HFFc6 (cell line): ENCODE measurements around the gene SLC25A45. TPM values are rescaled to one million over a fixed set of nuclear protein-coding genes. Genes with fewer than 3 reads are reported as not detected.

Experiments
- DNase-seq: peaks from one replicate; pipeline ENCODE4 v3.0.0-alpha.2; 2018
- H3K27ac Mint-ChIP-seq: 2 replicates; pipeline ENCODE4 v1.8.0; 2020; ENCODE audit warnings: mild to moderate bottlenecking, mixed read lengths
- H3K27me3 Mint-ChIP-seq: 2 replicates; pipeline ENCODE4 v1.8.0; 2021; ENCODE audit warnings: mild to moderate bottlenecking, moderate library complexity, mixed read lengths; ENCODE audit not compliant: insufficient read depth
- H3K36me3 Mint-ChIP-seq: 2 replicates; pipeline ENCODE4 v1.8.0; 2021; ENCODE audit warnings: low read depth, mixed read lengths
- H3K4me1 Mint-ChIP-seq: 2 replicates; pipeline ENCODE4 v1.8.0; 2020; ENCODE audit warnings: low read depth, mixed read lengths
- H3K4me3 Mint-ChIP-seq: 2 replicates; pipeline ENCODE4 v1.8.0; 2020; ENCODE audit warnings: mild to moderate bottlenecking, moderate library complexity, mixed read lengths
- H3K9me3 Mint-ChIP-seq: 2 replicates; pipeline ENCODE4 v1.8.0; 2020; ENCODE audit warnings: mild to moderate bottlenecking, mixed read lengths
- total RNA-seq, 6 experiments: library from RNA; stranded (reverse); fragmentation: NEBNext Ultra II Directional; extraction: Animal tissue kit (Norgen Biotek cat#: 25700); gene quantifications; 2 replicates in 1 of 6; 3 replicates in 5 of 6; pipeline ENCODE4 v1.2.3, GENCODE V29; 2021
- TF ChIP-seq, protein P1 (sequence below): fragments of 200-600 bp; sonication (generic); IDR thresholded peaks from 2 replicates; pipeline ENCODE4 v1.5.0; 2021; ENCODE audit warnings: antibody characterized with exemption, mild to moderate bottlenecking

The SLC25A45 gene
- total RNA-seq, 6 experiments from 2014 or later: 4.9 to 8.9 (median 5.8) TPM

- peaks cover 39% of the 10 kb centered on the region for H3K27me3 Mint-ChIP-seq
- H3K9me3 Mint-ChIP-seq: peaks cover 26% of the 10 kb centered on the region
- DNase-seq: peak; percentile 80
- peaks cover 70% of the 10 kb centered on the region for H3K4me1 Mint-ChIP-seq
- peaks cover 25% of the 10 kb centered on the region for H3K36me3 Mint-ChIP-seq
- H3K4me3 Mint-ChIP-seq: peak overlapping the region; percentile 70
- TF ChIP-seq, protein P1, sequence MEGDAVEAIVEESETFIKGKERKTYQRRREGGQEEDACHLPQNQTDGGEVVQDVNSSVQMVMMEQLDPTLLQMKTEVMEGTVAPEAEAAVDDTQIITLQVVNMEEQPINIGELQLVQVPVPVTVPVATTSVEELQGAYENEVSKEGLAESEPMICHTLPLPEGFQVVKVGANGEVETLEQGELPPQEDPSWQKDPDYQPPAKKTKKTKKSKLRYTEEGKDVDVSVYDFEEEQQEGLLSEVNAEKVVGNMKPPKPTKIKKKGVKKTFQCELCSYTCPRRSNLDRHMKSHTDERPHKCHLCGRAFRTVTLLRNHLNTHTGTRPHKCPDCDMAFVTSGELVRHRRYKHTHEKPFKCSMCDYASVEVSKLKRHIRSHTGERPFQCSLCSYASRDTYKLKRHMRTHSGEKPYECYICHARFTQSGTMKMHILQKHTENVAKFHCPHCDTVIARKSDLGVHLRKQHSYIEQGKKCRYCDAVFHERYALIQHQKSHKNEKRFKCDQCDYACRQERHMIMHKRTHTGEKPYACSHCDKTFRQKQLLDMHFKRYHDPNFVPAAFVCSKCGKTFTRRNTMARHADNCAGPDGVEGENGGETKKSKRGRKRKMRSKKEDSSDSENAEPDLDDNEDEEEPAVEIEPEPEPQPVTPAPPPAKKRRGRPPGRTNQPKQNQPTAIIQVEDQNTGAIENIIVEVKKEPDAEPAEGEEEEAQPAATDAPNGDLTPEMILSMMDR: no peak
- peak overlapping the region; percentile 98 for H3K27ac Mint-ChIP-seq
These were observed 37.5 kb upstream of the SLC25A45 start for GRCh38 chr11:65419772-65420481.

DNA sequence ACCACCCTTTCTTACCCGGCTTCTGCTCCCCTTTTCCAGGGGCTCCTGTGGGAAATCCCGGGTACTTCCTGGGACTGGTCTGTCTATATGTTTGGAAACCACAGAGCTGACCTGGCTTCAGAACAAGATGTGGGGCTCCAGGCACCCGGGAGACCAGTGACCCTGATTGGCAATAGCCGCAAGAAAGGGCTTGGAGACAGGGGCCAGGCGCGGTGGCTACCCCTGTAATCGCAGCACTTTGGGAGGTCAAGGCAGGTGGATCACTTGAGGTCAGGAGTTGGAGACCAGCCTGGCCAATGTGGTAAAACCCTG lies 37.0 kb upstream of the SLC25A45 start:
- peaks cover 20% of the 10 kb centered on the region for H3K36me3 Mint-ChIP-seq
- TF ChIP-seq, protein P1: no peak
- H3K27me3 Mint-ChIP-seq: peaks cover 34% of the 10 kb centered on the region
- H3K4me3 Mint-ChIP-seq: peak overlapping the region; percentile 70
- H3K9me3 Mint-ChIP-seq: peaks cover 21% of the 10 kb centered on the region
- peak overlapping the region; percentile 98 for H3K27ac Mint-ChIP-seq
- peaks cover 70% of the 10 kb centered on the region for H3K4me1 Mint-ChIP-seq
- peak; percentile 14 for DNase-seq

- H3K4me1 Mint-ChIP-seq: peaks cover 70% of the 10 kb centered on the region
- H3K36me3 Mint-ChIP-seq: peaks cover 14% of the 10 kb centered on the region
- peak overlapping the region; percentile 98 for H3K27ac Mint-ChIP-seq
- peak overlapping the region; percentile 70 for H3K4me3 Mint-ChIP-seq
- TF ChIP-seq, protein P1: no peak; the same call in 1 of the 2 replicates
- peaks cover 15% of the 10 kb centered on the region for H3K9me3 Mint-ChIP-seq
- peaks cover 29% of the 10 kb centered on the region for H3K27me3 Mint-ChIP-seq
- DNase-seq: peak; percentile 97
These were observed 36.4 kb upstream of the SLC25A45 start for GRCh38 chr11:65418681-65419459.

GRCh38 chr11:65418431-65418680 lies 35.9 kb upstream of the SLC25A45 start:
- no peak for DNase-seq
- Mint-ChIP-seq H3K4me1 (peaks cover 70% of the 10 kb centered on the region), H3K27me3 (peaks cover 23% of the 10 kb centered on the region), H3K4me3 (peak overlapping the region; percentile 70), H3K27ac (peak overlapping the region; percentile 98), H3K36me3 (peaks cover 9% of the 10 kb centered on the region), H3K9me3 (peaks cover 10% of the 10 kb centered on the region)
- TF ChIP-seq, protein P1: no peak

DNA sequence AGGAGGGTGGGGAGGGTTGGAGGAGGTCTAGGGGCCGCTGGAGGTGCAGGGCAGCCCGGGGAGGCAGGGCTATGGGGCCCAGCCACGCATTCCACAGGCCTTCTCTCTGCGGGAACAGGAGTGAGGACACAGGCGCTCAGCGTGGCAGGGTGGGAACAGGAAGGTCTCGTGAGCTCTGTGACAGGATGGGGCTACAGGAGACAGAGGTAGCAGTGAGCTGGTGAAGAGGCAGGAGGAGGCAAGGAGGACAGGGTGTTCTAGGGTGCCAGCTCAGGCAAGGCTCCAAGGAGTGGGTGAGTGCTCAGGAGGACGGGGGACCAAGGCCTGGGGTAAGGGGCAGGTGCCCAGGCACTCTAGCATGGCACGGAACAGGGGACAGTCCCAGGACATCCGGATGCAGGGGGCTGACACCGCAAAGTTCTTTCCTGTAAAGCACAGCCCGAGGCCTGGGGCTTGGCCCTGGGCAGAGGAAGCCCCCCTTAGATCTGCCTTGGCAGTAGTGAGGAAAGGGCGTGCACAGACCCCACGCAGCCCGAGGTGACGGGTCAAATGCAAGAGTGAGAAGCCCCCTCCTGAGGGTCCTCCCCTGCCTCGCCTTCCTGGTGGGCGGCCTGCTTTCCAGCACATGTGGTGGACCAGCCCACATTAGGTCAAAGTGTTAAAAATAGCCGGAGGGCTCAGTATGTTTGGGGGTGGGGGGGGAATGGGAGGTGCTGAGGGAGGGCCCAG lies 35.4 kb upstream of the SLC25A45 start:
- H3K9me3 Mint-ChIP-seq: peaks cover 5% of the 10 kb centered on the region
- H3K36me3 Mint-ChIP-seq: peaks cover 4% of the 10 kb centered on the region
- peaks cover 18% of the 10 kb centered on the region for H3K27me3 Mint-ChIP-seq
- peaks cover 70% of the 10 kb centered on the region for H3K4me1 Mint-ChIP-seq
- no peak for DNase-seq
- peak overlapping the region; percentile 98 for H3K27ac Mint-ChIP-seq
- H3K4me3 Mint-ChIP-seq: peak overlapping the region; percentile 70
- TF ChIP-seq, protein P1: no peak
